Neural progenitor cell (in vitro differentiated cells): ENCODE measurements around the gene CD83. TPM values are rescaled to one million over a fixed set of nuclear protein-coding genes. Genes with fewer than 3 reads are reported as not detected.

Experiments used
- DNase-seq: peaks from one replicate; pipeline ENCODE4 v3.0.0-alpha.2; 2016; ENCODE audit warnings: low spot score
- H2AFZ ChIP-seq: fragments of 200-600 bp; sonication (generic); replicated peaks from 2 replicates; pipeline ENCODE4 v1.6.1; 2016; ENCODE audit warnings: antibody characterized with exemption
- H3F3A ChIP-seq: fragments of 200-600 bp; sonication (generic); 2 replicates; pipeline ENCODE4 v1.6.1; 2016; ENCODE audit warnings: antibody characterized with exemption, low read depth
- H3K27ac ChIP-seq: fragments of 200-600 bp; sonication (generic); 2 replicates; pipeline ENCODE4 v1.5.1; 2016; ENCODE audit warnings: mild to moderate bottlenecking
- H3K27me3 ChIP-seq: fragments of 200-600 bp; sonication (generic); 2 replicates; pipeline ENCODE4 v1.6.1; 2016; ENCODE audit warnings: mild to moderate bottlenecking, moderate library complexity
- H3K36me3 ChIP-seq: fragments of 200-600 bp; sonication (generic); 2 replicates; pipeline ENCODE4 v1.5.1; 2016
- H3K4me1 ChIP-seq: fragments of 200-600 bp; sonication (generic); 2 replicates; pipeline ENCODE4 v1.6.1; 2016; ENCODE audit warnings: mixed run types
- H3K4me2 ChIP-seq: fragments of 200-600 bp; sonication (generic); 2 replicates; pipeline ENCODE4 v1.6.1; 2016
- H3K4me3 ChIP-seq: fragments of 200-600 bp; sonication (generic); 2 replicates; pipeline ENCODE4 v1.5.1; 2016
- H3K79me2 ChIP-seq: fragments of 200-600 bp; sonication (generic); 2 replicates; pipeline ENCODE4 v1.6.1; 2016; ENCODE audit warnings: low read depth
- H3K9ac ChIP-seq: fragments of 200-600 bp; sonication (generic); 2 replicates; pipeline ENCODE4 v1.6.1; 2016
- H3K9me3 ChIP-seq: fragments of 200-600 bp; sonication (generic); 2 replicates; pipeline ENCODE4 v1.5.1; 2016; ENCODE audit warnings: low read depth
- H4K20me1 ChIP-seq: fragments of 200-600 bp; sonication (generic); 2 replicates; pipeline ENCODE4 v1.6.1; 2016; ENCODE audit warnings: low read depth
- H3K27ac Mint-ChIP-seq: 3 replicates; pipeline ENCODE4 v1.8.0; 2021; ENCODE audit warnings: mixed read lengths
- H3K27me3 Mint-ChIP-seq: 2 replicates; pipeline ENCODE4 v1.8.0; 2022; ENCODE audit warnings: low read depth, mild to moderate bottlenecking, inconsistent platforms, moderate library complexity, mixed read lengths; ENCODE audit not compliant: insufficient read depth
- H3K36me3 Mint-ChIP-seq: 3 replicates; pipeline ENCODE4 v1.8.0; 2021; ENCODE audit warnings: mixed read lengths
- H3K4me1 Mint-ChIP-seq: 3 replicates; pipeline ENCODE4 v1.8.0; 2021; ENCODE audit warnings: mixed read lengths
- H3K4me3 Mint-ChIP-seq: 3 replicates; pipeline ENCODE4 v1.8.0; 2021; ENCODE audit warnings: mild to moderate bottlenecking, moderate library complexity, mixed read lengths
- H3K9me3 Mint-ChIP-seq: 3 replicates; pipeline ENCODE4 v1.8.0; 2020; ENCODE audit warnings: mixed read lengths
- EZH2 ChIP-seq: fragments of 200-600 bp; sonication (generic); IDR thresholded peaks from 2 replicates; pipeline ENCODE4 v1.6.1; 2017; ENCODE audit warnings: antibody characterized with exemption, mild to moderate bottlenecking, moderate library complexity
- EZH2phosphoT487 ChIP-seq: fragments of 200-600 bp; sonication (generic); IDR thresholded peaks from 2 replicates; pipeline ENCODE4 v1.6.1; 2017; ENCODE audit warnings: antibody characterized with exemption
- total RNA-seq: library from RNA; depleted of rRNA; stranded (reverse); fragments of >200 nt; gene quantifications from 2 replicates; pipeline ENCODE4 v1.2.3, GENCODE V29; 2015; ENCODE audit warnings: low replicate concordance
- TF ChIP-seq, protein P1 (sequence below): fragments of 200-600 bp; sonication (generic); IDR thresholded peaks from 2 replicates; pipeline ENCODE4 v1.5.1; 2017; ENCODE audit warnings: antibody characterized with exemption, mild to moderate bottlenecking

Gene CD83
- total RNA-seq, 1 donor from 2014 or later = 0.80 TPM

- Mint-ChIP-seq H3K4me1 (no peaks in the 10 kb centered on the region), H3K9me3 (peaks cover 23% of the 10 kb centered on the region), H3K4me3 (no peak overlapping the region), H3K27ac (no peak overlapping the region), H3K36me3 (no peaks in the 10 kb centered on the region), H3K27me3 (peaks cover 2% of the 10 kb centered on the region)
- TF ChIP-seq EZH2phosphoT487 = no peak
- no peak for TF ChIP-seq EZH2
- TF ChIP-seq, protein P1, sequence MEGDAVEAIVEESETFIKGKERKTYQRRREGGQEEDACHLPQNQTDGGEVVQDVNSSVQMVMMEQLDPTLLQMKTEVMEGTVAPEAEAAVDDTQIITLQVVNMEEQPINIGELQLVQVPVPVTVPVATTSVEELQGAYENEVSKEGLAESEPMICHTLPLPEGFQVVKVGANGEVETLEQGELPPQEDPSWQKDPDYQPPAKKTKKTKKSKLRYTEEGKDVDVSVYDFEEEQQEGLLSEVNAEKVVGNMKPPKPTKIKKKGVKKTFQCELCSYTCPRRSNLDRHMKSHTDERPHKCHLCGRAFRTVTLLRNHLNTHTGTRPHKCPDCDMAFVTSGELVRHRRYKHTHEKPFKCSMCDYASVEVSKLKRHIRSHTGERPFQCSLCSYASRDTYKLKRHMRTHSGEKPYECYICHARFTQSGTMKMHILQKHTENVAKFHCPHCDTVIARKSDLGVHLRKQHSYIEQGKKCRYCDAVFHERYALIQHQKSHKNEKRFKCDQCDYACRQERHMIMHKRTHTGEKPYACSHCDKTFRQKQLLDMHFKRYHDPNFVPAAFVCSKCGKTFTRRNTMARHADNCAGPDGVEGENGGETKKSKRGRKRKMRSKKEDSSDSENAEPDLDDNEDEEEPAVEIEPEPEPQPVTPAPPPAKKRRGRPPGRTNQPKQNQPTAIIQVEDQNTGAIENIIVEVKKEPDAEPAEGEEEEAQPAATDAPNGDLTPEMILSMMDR = no peak
- H3K4me3 ChIP-seq = no peak overlapping the region
- no peaks in the 10 kb centered on the region for H3K4me1 ChIP-seq
- no peaks in the 10 kb centered on the region for H3F3A ChIP-seq
- H2AFZ ChIP-seq = no peak overlapping the region
- no peak overlapping the region for H3K4me2 ChIP-seq
- H3K36me3 ChIP-seq = no peaks in the 10 kb centered on the region
- no peak overlapping the region for H3K27ac ChIP-seq
- H3K79me2 ChIP-seq = no peaks in the 10 kb centered on the region
- H3K9me3 ChIP-seq = peaks cover 6% of the 10 kb centered on the region
- no peaks in the 10 kb centered on the region for H3K27me3 ChIP-seq
- no peaks in the 10 kb centered on the region for H4K20me1 ChIP-seq
- no peak for DNase-seq
- no peak overlapping the region for H3K9ac ChIP-seq
Observed at GRCh38 chr6:14166839-14167238, 49.3 kb downstream of the CD83 start.

- Histone ChIP-seq H3K27ac (no peak overlapping the region), H2AFZ (no peak overlapping the region), H3K4me2 (no peak overlapping the region), H3K79me2 (no peaks in the 10 kb centered on the region), H4K20me1 (no peaks in the 10 kb centered on the region), H3F3A (no peaks in the 10 kb centered on the region), H3K9ac (no peak overlapping the region), H3K9me3 (peaks cover 6% of the 10 kb centered on the region), H3K4me1 (no peaks in the 10 kb centered on the region), H3K4me3 (no peak overlapping the region), H3K36me3 (no peaks in the 10 kb centered on the region), H3K27me3 (no peaks in the 10 kb centered on the region)
- H3K9me3 Mint-ChIP-seq = peaks cover 26% of the 10 kb centered on the region
- H3K27me3 Mint-ChIP-seq = no peaks in the 10 kb centered on the region
- H3K4me1 Mint-ChIP-seq = no peaks in the 10 kb centered on the region
- H3K27ac Mint-ChIP-seq = no peak overlapping the region
- no peaks in the 10 kb centered on the region for H3K36me3 Mint-ChIP-seq
- no peak for TF ChIP-seq EZH2
- no peak for TF ChIP-seq EZH2phosphoT487
- TF ChIP-seq, protein P1 = no peak
- DNase-seq = no peak
- no peak overlapping the region for H3K4me3 Mint-ChIP-seq
Observed at GRCh38 chr6:14170128-14170527, 52.6 kb downstream of the CD83 start.

DNA sequence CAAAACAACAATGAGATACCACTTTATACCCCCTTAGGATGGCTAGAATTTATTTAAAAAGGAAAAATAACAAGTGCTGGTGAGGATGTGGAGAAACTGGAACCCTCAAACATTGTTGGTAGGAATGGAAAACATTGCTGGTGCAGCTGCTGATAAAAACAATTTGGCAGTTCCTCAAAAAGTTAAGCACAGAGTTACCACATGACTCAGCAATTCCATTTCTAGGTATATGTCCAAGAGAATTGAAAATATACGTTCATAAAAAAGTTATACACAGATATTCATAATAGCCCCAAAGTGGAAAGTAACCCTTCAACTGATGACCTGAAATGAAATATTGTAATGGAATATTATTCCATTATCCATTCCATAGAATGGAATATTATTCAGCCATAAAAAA is 55.0 kb downstream of the CD83 start:
- Mint-ChIP-seq H3K4me1 (no peaks in the 10 kb centered on the region), H3K9me3 (peaks cover 26% of the 10 kb centered on the region), H3K27ac (no peak overlapping the region), H3K27me3 (no peaks in the 10 kb centered on the region), H3K36me3 (no peaks in the 10 kb centered on the region), H3K4me3 (no peak overlapping the region)
- TF ChIP-seq EZH2 = no peak
- TF ChIP-seq EZH2phosphoT487 = no peak
- TF ChIP-seq, protein P1 = no peak
- no peaks in the 10 kb centered on the region for H3K79me2 ChIP-seq
- no peak overlapping the region for H3K9ac ChIP-seq
- no peaks in the 10 kb centered on the region for H3K36me3 ChIP-seq
- H2AFZ ChIP-seq = no peak overlapping the region
- H3K27me3 ChIP-seq = no peaks in the 10 kb centered on the region
- H3K9me3 ChIP-seq = peaks cover 6% of the 10 kb centered on the region
- H3K27ac ChIP-seq = no peak overlapping the region
- no peaks in the 10 kb centered on the region for H3F3A ChIP-seq
- H3K4me3 ChIP-seq = no peak overlapping the region
- DNase-seq = no peak
- H4K20me1 ChIP-seq = no peaks in the 10 kb centered on the region
- peaks cover under 1% of the 10 kb centered on the region for H3K4me1 ChIP-seq
- H3K4me2 ChIP-seq = no peak overlapping the region
